Brain pericyte (primary cell): ENCODE data around the gene KRTAP16-1.
"Not testable (repeated sequence)": the region's sequence is repeated elsewhere in the genome, so short reads cannot be mapped to it uniquely, and the experiment has no call there.

Experiments used
- DNase-seq: peaks from one replicate; pipeline ENCODE4 v3.0.0-alpha.2; 2012; ENCODE audit warnings: low read depth, low spot score

Gene KRTAP16-1, protein sequence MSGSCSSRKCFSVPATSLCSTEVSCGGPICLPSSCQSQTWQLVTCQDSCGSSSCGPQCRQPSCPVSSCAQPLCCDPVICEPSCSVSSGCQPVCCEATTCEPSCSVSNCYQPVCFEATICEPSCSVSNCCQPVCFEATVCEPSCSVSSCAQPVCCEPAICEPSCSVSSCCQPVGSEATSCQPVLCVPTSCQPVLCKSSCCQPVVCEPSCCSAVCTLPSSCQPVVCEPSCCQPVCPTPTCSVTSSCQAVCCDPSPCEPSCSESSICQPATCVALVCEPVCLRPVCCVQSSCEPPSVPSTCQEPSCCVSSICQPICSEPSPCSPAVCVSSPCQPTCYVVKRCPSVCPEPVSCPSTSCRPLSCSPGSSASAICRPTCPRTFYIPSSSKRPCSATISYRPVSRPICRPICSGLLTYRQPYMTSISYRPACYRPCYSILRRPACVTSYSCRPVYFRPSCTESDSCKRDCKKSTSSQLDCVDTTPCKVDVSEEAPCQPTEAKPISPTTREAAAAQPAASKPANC

DNA sequence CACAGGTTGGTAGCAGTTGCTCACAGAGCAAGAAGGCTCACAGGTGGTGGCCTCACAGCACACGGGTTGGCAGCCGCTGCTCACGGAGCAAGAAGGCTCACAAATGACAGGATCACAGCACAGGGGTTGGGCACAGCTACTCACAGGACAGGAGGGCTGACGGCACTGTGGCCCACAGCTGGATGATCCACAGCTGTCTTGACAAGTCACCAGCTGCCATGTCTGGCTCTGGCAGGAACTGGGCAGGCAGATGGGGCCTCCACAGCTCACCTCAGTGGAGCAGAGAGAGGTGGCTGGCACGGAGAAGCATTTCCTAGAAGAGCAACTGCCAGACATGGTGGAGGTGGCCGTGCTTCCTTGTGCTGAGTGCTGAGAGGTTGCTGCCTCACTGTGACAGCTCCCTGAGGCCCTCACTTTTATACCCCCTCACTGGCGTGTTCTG lies at the start of gene KRTAP16-1:
Gene KRTAP16-1 (minus strand): TSS at position 392 of the 442 bp plus-strand sequence. CDS start 56 bp downstream, at position 336.
- DNase-seq = no peak

DNA sequence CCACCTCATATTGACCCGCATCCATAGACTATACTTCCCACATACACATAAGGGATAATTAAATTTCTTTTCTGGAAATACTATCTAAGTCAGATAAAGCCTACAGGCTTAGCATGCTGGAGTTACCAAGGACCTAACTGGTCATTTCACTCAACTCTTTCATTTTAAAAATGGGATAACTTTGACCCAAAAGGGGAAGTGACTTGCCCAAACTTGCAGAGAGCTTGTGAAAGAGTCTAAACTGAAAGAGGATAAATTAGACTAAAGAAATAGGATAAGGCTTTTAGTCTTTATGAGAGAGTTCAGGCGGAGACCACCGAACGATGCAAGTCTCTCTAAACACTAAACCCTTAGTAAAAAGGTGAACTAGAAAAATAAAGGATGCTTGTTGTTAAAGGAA lies 45.4 kb upstream of the KRTAP16-1 start:
- DNase-seq = no peak

DNA sequence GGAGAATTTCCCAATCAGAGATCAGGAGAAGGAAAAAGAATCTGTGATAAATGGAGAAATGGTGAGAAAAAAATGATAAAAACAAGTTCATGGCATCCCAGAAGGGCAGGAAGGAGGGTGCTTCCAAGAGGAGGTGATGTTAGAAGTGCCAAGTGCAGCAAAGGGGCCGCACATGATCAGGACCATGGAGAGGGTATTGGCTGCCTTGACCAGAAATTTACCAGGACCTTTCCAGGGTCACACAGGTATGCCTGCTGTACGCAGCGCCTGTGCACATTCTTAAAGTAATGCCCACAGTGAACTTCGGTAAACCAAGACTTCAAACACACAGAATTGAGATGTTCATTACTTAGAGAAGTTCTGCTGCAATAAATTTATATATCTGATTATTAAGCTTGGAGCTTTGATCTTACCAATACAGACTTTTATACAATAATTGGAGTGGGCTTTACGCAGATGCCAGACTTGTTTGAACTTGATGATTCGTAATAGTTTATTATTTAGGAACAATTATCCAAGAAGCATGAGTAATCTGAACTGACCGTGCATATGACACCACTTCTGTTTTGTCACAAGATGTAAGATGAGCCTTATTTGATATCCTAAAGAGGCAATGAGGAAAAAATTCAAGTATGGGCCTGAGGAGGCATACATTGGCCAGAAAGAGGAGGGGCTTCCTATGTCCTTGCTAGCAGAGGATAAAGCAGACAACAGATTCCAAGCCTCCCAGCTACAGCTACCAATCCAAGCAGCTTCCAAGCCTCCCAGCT lies 43.7 kb upstream of the KRTAP16-1 start:
- no peak for DNase-seq

DNA sequence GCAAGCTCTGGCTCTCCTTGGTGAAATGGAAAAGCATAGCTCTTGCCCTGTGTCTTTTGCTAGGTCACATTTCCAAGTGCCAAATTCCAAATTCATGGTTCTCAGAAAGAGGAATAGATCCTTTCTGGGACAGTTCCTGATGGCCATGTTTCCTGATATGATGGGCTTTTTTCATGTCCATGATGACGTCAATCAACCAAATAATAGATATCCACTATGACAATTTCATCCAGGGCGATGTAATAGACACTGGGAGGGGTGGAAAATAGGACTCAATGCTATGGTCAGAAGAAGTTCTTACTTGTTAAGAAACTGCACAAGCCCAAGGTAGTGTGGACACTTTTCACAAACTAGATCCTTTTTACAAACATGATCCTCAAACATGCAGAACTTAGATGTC lies 42.1 kb upstream of the KRTAP16-1 start:
- DNase-seq = no peak

DNA sequence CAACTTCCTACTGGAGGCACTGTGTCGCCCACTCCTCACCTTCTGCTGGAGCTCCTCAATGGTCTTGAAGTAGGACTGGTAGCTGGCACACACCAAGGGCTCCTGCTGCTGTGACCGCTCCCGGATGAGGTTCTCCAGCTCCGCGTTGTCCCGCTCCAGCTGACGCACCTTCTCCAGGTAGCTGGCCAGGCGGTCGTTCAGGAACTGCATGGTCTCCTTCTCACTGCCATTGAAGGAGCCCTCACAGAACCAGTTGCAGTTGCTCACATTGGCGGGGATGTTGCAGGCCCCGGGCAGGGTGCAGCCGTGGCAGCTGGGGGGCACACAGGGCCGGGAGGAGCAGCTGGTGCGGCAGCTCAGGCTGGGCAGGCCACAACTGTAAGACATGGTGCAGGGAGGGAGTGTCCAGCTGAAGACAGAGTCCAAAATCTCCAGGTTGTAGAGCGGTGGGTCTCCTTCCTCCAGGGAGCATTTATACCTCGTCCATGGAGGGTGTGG lies 41.3 kb upstream of the KRTAP16-1 start, which contains the start of gene KRT33A:
Gene KRT33A (minus strand): TSS at position 448 of the 498 bp plus-strand sequence. CDS start 61 bp downstream, at position 387.
- DNase-seq = not testable (repeated sequence)

DNA sequence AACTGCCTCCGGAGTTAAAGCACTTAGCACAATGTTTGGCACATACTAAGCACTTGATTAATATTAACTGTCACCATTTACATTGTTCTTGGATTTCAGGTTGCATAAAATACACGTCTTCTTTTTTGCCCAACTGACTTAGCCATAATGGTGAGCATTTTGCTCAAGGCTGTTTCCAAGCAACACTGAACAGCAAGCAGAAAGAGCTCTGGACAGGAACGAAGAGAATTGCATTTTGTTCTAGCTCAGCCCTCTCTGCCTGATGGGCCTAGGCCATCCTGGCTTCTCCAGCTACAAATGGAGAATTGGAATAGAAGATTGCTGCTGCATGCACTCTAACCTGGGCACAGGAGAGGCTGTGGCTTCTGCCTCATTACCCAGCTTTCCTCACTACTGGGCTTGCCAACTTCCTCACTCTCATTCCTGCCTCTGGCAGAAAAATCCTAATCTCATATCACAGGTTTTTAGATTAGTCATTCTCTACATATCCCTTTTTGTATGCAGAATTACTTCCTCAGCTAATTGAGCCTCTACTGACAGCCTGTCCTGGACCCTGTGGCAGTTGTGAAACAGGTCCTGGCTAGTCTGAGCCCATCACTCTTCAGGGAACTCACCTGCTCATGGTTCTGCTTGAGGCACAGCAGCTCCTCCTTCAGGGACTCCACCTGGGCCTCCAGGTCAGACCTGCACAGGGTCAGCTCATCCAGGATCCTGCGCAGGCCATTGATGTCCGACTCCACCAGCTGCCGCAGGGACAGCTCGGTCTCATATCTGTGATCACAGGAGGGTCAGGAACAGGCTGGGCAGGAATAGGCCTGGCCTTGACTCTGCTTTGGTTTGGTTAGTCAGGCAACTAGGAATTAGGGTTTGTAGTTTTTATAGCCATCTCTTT lies 39.0 kb upstream of the KRTAP16-1 start:
- DNase-seq = no peak

DNA sequence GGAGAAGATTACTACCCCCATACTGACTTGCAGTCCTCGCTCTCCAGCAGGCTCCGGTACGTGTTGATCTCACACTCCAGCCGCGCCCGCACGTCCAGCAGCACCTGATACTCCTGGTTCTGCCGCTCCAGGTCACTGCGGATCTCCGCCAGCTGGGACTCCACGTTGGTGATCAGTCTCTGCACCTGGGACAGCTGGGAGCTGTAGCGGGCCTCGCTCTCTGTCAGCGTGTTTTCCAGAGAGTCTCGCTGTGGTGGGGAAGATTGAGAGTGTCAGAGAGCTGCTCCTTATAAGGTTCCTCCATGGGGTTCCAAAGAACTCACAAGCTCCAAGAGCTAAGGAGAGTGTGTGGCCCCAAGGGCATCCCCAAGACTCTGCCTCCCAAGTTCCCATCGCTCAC lies 37.3 kb upstream of the KRTAP16-1 start:
- DNase-seq = not testable (repeated sequence)

DNA sequence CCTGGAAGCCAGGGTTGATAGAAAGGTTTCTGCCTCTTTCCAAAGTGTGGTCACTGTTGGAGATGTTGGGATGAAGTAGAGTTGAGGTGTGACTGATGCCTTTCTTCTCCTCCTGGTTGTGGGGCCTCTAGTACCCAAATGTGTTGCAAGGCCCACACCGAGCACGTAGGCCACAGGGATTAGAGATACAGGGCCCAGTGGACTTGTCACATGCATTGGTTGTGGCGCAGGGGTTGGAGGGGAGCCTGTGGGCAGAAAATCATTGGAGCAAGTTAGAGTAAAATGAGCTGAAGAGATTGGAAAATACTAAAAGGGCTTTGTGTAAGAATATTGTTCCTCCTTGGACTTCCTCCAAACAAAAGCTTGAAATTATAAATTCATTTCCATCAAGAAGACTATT lies 36.9 kb upstream of the KRTAP16-1 start:
- no peak for DNase-seq

DNA sequence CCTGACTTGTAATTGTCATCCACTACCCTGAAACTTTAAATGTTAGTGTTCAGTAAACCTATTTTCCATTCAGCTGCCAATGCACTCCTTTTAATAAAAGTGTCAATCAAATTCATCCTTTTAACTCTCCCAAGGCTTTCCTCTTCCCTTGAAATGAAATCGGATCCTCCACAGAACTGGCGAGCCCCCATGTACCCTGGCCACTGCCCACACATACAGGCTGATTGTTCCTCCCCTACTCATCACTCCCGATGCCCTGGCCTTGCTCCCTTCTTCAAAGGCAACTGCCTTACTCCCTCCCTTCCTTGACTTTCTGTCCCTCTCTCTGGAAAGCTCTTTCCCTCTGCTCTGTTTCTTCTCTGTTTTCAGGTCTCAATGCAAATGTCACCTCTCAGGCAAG lies 33.9 kb upstream of the KRTAP16-1 start:
- no peak for DNase-seq

DNA sequence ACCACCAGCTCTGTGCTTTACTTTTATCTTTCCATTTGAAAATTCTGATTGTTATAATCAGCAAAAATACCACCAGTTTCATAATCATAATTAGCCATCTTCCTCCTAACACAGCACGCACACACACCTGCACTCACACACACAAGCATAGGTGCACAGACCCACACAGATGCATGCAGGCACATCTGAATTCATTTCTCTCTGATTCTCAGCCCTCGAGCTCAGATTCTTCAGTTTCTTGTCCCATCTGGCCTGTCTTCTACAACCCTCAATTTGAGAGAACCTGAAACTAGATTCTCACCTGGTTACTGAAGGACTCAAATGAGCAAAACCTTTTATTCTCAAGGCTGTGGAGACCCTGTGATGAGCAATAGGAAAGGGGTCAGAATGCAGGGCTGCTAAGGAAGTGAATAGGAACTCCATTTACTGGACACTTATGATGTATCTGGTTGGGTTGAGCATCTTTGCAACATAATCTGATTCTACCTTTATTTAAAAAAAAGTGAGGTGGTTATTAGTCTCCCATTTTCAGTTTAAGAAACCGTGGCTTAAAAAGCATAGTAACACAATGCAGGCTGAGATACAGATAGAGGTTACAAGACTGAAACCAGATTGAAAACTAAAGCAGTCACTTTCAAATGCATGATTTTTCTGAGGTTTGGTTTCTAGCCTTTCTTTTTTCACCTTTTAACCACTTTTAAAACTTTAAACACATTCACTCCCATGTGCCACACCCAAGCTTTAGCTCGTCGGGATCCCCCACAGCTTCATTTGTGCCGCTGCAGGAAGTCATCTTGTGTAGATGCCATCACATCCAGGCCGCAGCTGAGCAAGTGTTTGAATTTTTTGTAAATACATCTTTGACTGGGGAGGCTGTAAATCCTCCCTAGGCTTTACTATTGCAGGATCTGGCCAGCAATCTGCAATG lies 32.1 kb upstream of the KRTAP16-1 start:
- DNase-seq = no peak

DNA sequence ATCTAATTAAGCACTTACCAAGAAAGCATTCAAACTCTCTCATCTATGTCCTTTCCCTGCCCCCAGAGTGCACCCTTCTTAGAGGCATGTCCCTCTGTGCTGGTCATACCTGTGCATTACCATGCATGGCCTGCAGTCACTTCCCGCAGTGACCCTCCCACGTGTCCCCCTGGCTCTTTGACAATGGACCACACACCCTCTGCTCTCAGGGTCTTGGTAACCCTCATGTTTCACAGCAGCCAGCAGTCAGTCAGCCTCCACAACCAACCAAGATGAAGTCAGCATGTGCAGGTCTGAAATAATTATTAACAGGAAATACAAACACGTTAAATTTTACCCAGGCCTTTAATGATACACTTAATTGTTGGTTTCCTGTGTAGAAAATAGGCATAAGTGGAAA lies 31.4 kb upstream of the KRTAP16-1 start:
- DNase-seq = no peak

DNA sequence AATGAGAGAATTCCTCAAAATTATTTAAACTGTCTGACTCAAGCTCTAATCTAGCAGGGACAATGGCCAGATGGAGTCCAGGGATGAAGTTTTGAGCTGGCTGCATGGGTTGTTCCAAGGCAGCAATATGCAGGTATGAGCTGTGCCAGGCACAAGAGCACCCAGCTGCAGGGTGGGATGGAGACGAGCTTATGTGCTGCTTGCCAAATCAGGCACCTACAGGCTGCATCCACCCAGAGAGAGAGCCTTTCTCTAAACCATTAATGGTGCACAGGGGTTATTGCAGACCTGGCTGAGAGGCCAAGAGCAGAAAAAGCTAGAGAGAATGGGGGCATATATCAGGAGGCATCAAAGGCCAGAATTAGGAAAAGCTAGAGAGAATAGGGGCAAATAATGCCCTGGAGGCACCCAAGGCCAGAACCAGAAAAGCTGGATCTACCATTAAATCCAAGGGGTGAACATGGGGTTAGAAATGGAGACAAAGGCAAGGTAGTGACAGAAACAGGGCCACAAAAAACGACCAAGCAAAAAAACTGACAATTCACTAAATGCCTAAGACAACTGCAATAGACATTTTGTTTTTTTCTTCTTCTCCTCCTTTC lies 30.6 kb upstream of the KRTAP16-1 start:
- DNase-seq = no peak

DNA sequence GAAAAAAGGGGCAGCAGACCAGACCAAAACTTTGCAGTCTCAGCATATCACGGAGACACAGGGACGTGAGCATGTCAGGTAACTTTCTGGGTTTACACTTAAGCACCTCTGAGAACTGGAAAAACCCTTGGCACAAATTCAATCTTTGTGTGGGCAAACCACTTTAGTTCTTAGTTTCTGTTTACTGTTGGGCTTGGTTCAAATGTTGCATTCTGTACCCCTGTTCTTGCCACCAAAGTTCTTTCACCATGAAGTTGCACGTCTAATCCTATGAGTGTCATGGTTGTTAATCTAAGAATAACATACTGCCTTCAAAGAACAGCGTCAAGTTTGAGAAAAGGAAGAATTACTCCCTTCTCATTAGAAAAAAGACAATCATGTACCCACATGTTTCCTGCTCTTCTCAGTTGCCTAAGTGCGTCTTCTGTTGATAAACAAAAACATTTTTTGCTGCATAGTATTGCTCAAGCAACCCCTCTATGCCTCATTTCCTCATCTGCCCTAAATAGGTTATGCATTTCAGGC lies 29.9 kb upstream of the KRTAP16-1 start:
- DNase-seq = no peak

DNA sequence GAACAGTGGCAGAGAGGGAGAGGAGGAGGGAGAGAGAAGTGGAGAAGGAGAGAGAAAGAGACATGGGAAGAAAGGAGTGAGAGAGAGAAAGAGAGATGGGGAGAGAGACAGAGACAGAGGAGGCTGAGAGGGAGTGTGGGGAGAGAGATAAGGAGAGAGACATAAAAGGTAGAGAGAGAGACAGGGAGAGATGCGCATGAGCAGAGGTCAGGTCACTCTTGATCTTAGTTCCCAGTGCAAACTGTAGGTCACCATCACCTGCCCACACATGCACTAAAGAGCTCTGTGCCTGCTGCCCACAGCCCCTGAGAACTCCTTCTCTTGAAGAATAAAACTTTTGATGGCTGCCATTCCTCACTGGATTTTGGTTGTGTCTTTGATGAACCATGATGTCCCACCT lies 26.6 kb upstream of the KRTAP16-1 start:
- DNase-seq = no peak

DNA sequence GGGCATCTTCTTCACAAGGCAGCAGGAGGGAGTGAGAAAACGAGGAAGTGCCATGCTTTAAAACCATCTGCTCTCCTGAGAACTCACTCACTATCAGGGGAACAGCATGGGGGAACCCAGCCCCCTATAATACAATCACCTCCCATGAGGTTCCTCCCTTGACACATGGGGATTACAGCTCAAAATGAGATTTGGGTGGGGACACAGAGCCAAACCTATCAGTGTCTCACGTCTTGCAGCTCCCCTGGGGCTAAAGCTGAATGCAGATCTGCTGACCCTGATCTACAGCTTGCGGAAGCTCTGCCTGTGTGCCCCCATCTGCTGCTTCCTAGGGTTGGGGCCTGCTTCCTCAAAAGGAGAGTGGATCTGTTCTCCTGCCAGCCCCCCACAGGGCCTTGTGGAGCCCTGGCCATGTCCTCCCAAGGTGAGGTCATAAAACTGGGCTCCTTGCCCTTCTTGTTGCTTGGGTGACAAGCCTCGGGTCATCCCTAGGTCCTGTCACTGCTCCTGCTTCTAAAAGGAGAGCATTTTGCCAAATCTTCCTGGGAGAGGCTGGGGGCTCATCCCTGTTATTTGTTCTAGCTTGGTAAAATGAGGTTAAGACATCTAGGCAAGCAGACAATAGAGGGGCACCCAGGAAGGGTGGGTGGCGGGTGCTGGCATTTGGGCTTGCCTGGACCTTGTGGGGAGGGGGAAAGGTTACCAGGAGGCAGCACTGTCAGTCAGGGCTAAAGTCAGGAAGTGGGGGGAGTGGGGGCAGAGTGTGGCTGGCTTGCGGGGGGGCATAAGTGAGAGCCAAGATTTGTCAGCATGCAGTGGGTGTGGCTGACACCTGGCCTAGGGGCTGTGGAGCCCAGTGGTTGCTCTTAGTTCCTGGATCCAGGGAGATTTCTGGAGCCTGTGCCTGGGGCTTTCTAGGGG lies 25.5 kb upstream of the KRTAP16-1 start:
- no peak for DNase-seq

DNA sequence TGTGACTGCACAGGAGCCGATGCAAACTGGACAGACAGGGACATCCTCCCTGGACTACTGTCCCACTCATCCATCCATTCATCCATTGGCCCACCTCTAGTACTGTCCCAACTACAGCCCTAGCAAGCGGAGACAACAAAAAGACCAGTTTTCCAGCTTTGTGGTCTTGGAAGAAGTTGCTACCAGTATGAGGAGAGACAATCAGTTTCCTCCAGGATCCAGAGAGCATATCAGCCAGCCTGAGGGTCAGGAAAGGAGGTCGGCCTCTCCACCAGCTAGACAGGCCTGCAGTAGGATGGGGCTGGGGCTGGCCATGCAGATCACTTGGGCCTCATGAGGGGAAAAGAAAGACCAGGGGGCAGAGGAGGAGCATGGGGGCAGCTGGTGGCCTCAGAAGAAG lies 24.7 kb upstream of the KRTAP16-1 start:
- no peak for DNase-seq

DNA sequence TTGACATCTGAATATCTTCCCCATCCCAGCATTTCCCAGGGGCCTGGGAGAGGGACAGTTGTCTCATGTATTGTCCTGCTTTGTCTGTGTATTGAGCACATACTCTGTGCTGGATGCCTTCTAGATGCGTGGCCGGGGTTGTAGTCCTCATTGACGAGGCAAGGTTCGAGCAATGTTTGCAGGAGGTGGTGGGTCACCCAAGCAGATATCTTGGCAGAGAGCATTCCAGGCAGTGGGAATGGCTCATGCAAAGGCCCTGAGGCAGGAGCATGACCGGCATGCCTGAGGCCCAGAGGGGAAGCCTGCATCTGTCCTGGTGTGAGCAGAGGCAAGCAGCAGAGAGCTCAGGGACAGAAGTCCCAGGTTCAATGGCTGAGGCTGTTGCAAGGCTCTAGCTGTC lies 24.0 kb upstream of the KRTAP16-1 start:
- DNase-seq = no peak

DNA sequence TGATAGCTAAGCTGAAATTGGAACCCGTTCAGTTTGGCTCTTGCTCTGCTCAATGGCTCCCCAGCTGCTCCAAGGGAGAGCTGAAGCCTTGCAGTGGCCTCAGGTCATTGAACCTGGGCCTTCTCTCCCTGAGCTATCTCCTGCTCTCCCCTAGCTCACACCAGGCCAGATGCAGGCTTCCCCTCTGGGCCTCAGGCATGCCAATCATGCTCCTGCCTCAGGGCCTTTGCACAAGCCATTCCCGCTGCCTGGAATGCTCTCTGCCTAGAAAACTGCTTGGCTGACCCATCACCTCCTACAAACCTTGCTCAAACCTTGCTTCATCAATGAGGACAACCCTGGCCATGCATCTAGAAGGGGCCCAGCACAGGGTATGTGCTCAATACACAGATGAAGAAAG lies 23.1 kb upstream of the KRTAP16-1 start:
- DNase-seq = no peak
